Measurements from ENCODE around the gene NDUFS7. TPM values are rescaled to one million over a fixed set of nuclear protein-coding genes. Genes with fewer than 3 reads are reported as not detected.

Gene NDUFS7
- total and polyA plus RNA-seq, 2 donors (not counting 3 experiments of a cell fraction or from before 2014, with no cell fraction given): 101 to 224 TPM

- ChIA-PET POLR2A (no interaction called here), CTCF (interaction anchor here (0.7 to 1.6 kb wide), 3 partner anchors 24 to 194 kb away, joined by 3 to 7 read pairs (median 3); no protein-coding TSS in a partner anchor)
- TF ChIP-seq MAX (IDR thresholded peaks at IDR 0.05; ENCODE audit: insufficient read depth, insufficient read length): peak; percentile 79
- no peak for TF ChIP-seq JUN (IDR thresholded peaks at IDR 0.05; ENCODE audit: borderline replicate concordance, insufficient read depth, insufficient read length, low read depth)
- TF ChIP-seq MYC (IDR thresholded peaks at IDR 0.05; ENCODE audit: low read depth, low read length): peak; percentile 58
- TF ChIP-seq POLR2A (IDR thresholded peaks at IDR 0.05; ENCODE audit: low read depth, low read length): peak; percentile 99
- peak; percentile 96 to 98 for TF ChIP-seq CTCF (IDR thresholded peaks at IDR 0.05; ENCODE audit: extremely low read depth in 1 of 2, insufficient read depth in 1 of 2, low read depth in 1 of 2, low read length in 2 of 2)
- TF ChIP-seq POLR2AphosphoS5 (IDR thresholded peaks at IDR 0.05; ENCODE audit: insufficient read depth, low read depth, low read length): peak; percentile 100
- no peak for TF ChIP-seq EZH2 (IDR thresholded peaks at IDR 0.05; ENCODE audit: borderline replicate concordance, low read depth, low read length, severe bottlenecking)
- H3K27me3 ChIP-seq (ENCODE audit: control insufficient read depth in 2 of 2, insufficient read depth in 2 of 2, low read length in 2 of 2): no peaks in the 10 kb centered on the region
- peak within 1 kb of the TSS; percentile 75 to 89 (median 85) for H3K4me3 ChIP-seq (replicated peaks in 1 of 3; ENCODE audit: insufficient read depth in 1 of 3, low read depth in 1 of 3, low read length in 3 of 3)
- H3K4me2 ChIP-seq (ENCODE audit: insufficient read depth, low read length): peak within 1 kb of the TSS; percentile 58
- H3K9me3 ChIP-seq (replicated peaks; ENCODE audit: control insufficient read depth, insufficient read depth, low read length): no peaks in the 10 kb centered on the region
- peak within 1 kb of the TSS; percentile 89 for H3K27ac ChIP-seq (ENCODE audit: insufficient read depth, low read depth, low read length)
- H3K4me1 ChIP-seq (ENCODE audit: control insufficient read depth, extremely low read depth, insufficient read depth, low read length): peaks cover 6% of the 10 kb centered on the region
- H2AFZ ChIP-seq (ENCODE audit: low read depth, low read length): no peak within 1 kb of the TSS
- dilution Hi-C loops (cut with MboI; ENCODE audit: extremely low pct_ligation_motif_present, low sequenced_read_pairs): no loop called here
- peak; percentile 97 for FAIRE-seq
- TSS peak; percentile 60 for BruUV-seq (replicated peaks)
- DNase-seq (ENCODE audit: low read depth, low spot score): peak; percentile 98
- peaks cover 34% of the 10 kb centered on the region for H3K79me2 ChIP-seq (ENCODE audit: control insufficient read depth, insufficient read depth, low read length)
- peak within 1 kb of the TSS; percentile 91 for H3K9ac ChIP-seq (replicated peaks; ENCODE audit: extremely low read depth, insufficient read depth, low read length)
- H4K20me1 ChIP-seq (replicated peaks; ENCODE audit: control insufficient read depth, extremely low read depth, insufficient read depth, low read length): no peaks in the 10 kb centered on the region
- H3K9me1 ChIP-seq (replicated peaks; ENCODE audit: control insufficient read depth, extremely low read depth, insufficient read depth, low read length): no peaks in the 10 kb centered on the region
- intact Hi-C loops (cut with micrococcal nuclease): loop anchor here (1.0 to 2.0 kb wide), 3 partner anchors 23 to 159 kb away; partner anchors contain the start of gene DAZAP1
- peaks cover 7 to 35% of the 10 kb centered on the region in 2 experiments for H3K36me3 ChIP-seq (ENCODE audit: control insufficient read depth in 2 of 2, extremely low read depth in 1 of 2, insufficient read depth in 2 of 2, low read length in 2 of 2)
Measured at GRCh38 chr19:1438035-1438932, 54.6 kb downstream of the NDUFS7 start, which contains the start of gene RPS15. Gene RPS15, plus strand, starts transcription at chr19:1438396. Its CDS starts 30 bp downstream, at chr19:1438426.
